ENCODE results near the gene WDR93.

Gene WDR93

DNA sequence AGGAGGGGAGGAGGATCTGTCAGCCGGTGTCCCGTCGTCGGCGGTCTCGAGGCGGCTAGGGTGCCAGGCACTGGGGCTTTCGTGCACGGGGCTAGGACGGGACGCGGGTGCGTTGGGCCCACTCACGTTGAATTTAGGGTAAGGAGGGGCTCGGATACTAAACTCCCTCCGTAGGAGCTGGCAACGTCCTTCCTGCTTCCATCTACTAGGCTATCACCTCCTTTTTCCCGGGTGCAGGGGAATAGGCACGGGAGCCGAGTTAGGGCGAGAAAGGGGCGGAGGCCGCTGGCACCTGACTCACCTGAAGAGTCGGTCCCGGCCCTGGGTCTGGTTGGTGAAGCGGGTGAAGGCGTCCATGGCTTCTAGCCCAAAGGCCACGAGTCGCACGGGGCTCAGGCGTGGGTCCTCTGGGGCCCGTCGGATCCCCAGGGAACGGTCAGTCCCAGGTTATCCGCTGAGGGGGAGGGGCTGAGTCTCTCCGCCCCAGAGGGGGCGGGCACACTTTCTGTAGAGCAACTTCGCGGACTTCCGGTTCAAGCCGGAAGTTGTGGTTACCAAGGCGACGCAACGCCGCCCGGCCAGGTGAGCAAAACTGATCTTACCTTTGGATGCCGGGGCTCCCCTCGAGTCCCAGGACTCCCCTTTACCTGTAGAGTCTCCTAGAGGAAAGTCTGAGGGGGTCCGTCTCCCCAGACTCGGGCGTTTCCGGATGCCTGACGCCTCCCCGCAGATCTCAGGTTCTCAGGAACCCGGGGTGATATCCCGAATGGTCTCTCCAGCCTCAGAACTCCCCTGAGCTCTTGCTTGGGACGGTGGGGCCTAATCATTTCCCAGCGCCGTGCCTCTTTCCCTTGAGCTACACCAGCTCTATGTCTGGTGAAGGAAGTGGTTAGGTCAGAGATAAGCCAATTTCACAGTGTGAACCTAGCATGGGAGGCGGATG is at the start of gene WDR93, which contains the start of gene PEX11A:
Gene WDR93, plus strand, starts transcription at position 536 of the 943 bp plus-strand sequence. CDS start 10,936 bp downstream, outside the sequence.
Gene PEX11A, minus strand, starts transcription at position 479 of the 943 bp plus-strand sequence. Its CDS starts 122 bp downstream, at position 357.
- peak; percentile 93 for DNase-seq (ENCODE audit: low spot score)

DNA sequence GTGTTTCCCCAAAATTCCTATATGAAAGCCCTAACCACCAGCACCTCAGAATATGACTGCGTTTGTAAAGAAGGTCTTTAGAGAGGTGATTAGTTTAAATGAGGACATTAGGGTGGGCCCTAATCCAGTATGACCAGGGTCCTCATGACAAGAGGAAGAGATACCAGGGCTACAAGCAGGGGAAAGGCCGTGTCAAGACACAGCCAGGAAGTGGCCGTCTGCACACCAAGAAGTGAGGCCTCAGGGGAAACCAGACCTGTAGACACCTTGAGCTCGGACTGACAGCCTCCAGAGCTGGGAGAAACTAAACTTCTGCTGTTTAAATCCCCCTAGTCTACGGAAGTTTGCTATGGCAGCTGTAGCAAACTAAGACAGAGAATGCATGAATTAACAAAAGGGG is 49.6 kb upstream of the WDR93 start:
- no peak for DNase-seq (ENCODE audit: low spot score)

DNA sequence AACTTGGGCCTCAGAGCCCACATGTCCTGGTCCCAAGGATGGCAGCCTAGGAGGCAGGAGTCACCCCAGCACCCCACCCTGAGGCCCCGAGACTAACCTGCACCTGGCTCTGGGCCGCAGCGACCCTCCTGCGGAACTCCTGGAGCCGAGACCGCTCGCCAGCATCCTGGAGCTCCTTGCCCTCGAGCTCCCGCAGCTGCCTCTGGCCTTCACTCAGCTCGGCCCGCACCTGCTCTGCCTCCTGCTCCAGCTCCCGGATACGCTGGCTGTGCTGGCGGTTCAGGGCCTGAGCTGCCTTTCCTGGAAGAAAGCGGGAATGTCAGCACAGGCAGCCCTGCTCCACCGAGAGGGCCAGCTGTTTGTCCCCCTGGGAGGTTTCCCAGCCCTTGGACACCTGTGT is 48.5 kb upstream of the WDR93 start:
- no peak for DNase-seq (ENCODE audit: low spot score)

DNA sequence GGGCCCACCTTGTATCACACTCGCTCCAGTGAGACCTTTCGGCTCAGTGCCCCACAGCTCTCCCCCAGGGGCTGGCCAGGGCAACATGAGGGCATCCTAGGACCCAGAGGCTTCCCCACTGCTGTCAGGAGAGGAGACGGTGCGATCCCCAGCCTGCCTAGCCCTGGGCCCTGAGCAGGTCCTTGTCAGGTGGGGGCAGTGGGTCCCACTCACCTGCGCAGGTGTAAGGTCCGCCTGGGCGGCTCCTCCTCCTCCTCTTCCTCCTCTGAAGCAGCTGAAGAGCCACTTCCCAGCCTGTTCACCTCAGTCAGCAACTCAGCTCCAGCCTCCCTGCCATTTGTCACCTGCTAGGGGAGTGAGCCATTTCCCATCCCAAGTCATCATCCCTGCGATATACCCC is 44.9 kb upstream of the WDR93 start:
- no peak for DNase-seq (ENCODE audit: low spot score)

DNA sequence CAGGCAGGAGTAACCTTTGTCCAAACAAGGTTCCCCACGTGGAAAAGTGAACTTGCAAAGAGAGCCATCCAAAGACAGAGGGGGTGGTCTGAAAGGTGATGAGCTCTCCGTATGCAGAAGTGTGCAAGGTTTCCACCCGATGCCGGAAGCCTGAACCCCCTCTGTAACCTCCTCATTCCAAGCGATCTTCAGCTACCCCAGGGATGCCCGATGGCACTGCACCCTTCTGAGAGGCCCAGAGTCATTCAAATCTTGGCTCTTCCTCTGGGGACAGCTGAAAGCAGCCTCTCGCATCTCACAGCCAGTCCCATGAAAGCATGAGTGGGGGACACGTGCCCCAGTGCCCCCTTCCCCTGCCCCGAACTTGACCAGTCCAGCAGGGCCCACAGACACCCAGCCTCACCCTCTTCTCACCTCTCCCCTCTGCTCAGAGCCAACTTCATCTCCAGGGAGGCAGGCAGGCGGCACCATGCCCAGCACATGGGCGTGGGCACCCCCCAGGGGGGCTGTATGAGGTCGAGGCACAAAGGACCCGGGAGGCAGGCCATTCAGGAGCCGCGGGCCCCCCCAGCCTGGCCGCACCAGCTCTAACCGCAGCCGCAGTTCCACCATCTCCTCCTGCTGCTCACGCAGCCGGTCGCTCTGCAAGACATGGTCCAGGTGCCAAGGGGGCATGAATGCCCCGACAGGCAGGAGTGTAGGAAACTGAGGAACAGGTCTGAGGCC is 44.0 kb upstream of the WDR93 start:
- DNase-seq (ENCODE audit: low spot score), result no peak

DNA sequence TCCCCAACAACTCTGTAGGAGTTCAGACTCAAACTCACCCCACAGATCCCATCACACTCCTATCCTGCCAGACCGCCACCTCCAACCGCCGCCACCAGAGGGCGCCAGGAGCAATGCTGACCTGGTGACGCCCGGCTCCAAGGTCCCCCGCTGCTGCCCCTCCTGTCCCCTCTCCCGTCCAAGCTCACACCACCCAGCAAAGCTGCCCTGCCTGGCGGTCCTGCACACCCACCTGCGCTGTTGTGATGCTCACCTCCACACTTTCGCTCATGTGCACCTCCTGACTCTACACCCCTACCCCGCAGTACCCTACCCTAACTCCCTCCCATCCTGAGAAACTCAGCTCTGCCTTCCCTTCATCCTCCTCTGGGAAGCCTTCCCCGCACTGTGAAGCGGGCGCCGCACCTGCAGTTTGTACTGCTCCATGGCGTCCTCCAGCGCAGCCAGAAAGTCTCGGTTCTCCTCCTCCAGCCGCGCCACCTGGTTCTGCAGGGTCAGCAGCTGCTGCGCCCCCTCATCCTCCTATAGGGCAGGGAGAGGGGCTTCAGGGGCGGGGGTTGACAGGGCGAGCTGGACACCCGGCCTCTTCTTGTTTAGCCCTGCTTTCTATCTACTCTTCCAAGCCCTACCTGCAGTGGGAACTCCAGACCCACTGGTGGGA is 43.3 kb upstream of the WDR93 start:
- peak; percentile 96 for DNase-seq (ENCODE audit: low spot score)

DNA sequence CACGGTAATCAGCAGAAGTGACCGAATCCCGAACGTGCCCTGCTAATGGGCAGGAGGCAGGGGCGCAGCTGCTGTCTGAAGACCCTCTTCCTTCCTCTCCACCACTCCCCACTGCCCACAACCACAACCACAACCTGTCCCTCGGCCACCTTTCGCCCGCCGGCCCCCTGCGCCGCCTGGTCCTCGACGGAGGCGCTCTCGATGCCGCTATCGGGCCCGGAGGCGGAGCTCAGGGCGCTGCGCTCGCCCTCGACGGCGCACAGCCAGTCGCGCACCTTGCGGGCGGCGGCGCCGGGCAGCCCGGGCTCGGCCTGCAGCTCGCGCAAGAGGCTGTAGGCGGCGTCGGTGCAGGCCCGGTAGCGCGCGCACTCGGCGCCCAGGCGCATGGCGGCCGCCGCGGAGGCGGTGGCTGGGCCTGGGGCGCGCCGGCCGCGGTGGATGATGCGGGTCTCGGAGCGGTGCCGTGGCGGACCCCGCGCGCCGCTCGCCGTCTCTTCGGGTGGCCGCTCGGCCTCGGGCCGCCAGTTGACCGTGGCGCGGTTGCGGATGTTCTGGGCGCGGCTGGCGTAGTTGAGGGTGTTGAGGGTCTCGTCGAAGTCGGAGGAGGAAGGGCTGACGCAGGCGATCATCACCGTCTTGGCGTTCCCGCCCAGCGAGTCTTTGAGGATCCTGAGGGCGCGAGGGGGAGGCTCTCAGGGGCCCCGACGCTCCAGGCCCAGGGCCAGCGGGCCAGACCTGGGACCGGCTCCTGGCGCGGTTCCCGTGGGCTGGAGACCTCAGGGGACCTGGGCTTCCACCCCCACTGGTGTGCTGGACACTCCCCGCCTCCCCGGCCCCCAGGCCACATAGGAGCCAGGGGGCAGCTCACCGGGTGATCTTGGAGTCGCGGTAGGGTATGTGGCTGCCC is 42.3 kb upstream of the WDR93 start:
- DNase-seq (ENCODE audit: low spot score), result no peak

DNA sequence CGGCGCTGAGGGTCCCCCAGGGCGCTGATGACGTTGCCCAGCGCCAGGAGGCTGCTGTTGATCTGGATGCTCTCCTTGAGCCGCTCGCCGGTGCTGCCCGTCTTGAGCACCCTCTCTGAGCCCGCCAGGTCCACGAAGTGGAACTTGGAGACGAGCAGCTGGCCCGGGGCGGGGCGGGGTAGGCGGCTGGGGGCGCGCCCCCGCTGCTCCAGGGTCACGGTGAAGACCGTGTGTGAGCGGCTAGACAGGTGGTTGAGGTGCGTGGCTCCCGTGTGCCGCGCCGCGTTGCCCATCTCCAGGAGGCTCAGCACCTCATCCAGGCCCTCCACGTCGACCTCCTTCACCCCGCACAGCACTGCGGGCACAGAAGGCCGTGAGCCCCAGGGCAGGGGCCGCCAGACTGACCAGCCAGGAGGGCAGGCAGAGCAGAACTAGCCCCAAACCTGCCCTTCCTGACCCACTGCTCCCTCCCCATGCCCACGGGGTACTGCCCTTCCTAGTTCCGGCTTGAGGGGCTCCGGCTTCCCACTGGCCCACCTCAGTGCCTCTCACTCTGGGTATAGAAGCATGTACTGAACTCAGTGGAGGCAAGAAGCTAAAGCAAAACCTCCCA is 41.5 kb upstream of the WDR93 start:
- no peak for DNase-seq (ENCODE audit: low spot score)

DNA sequence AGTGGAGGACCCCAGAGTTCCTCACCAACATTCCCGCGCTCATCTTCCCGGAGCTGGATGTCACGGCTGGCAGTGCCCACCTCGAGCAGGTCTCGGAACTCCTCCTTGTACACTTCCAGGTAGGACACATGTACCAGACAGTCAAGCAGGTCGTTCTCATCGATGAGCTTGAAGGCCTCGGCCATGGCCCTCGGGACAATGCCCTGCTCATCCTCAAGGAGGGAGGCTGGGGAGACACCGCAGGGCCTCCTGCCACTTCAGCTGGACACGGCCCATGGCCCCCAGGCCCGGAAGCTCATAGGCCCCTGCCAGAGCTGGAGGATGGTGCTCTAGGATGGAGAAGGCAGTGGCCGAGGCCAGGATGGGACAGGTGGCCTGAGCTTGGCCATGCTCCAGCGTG is 40.9 kb upstream of the WDR93 start:
- no peak for DNase-seq (ENCODE audit: low spot score)

DNA sequence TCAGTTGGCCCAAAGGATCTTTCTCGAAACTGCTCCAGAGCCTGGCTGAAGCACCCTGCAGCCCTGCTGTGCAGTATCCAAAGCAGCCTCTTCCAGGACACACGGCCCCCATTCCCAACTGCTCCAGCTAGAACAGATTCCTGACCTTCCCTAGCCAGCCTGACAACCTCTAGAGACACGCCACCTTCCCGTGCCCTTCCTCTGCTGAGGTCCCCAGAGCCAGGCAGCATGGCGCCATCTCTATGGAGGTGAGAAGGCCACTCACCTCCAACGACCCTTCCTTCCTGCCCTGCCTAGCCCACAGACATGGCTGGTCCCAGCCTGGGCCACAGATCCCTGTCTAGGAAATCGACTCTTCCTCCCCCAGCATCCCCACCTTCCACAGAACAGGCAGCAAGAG is 38.5 kb upstream of the WDR93 start:
- DNase-seq (ENCODE audit: low spot score), result no peak

DNA sequence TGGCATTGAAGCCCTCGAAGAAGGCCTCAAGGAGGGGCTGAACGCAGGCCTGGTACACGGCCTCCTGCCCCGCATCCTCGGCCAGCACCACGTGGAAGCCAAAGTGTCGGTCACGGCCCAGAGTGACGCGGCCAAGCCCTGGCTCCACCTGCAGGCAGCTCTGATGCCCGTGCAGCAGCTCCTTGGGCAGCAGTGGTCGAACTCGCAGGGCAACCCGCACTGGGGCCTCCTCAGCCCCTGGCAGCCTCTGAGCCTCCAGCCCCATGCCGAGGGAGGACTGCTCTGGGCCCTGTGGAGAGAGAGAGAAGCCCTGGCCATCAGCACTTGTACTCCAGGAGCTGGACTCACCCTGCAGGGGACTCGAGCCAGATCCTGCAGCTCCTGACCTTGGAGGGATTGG is 37.9 kb upstream of the WDR93 start:
- no peak for DNase-seq (ENCODE audit: low spot score)

DNA sequence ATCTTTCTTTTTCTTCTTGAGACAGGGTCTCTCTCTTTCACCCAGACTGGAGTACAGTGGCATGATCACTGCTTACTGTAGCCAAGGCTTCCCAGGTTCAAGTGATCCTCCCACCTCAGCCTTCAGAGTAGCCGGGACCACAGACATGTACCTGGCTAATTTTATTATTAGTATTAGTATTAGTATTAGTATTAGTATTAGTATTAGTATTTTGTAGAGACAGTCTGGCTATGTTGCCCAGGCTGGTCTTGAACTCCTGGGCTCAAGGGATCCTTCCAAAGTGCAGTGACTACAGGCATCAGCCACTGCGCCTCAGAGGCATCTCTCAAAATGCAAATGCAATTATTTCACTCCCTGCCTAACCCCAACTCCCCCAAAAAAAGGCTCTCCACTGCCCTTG is 37.0 kb upstream of the WDR93 start:
- no peak for DNase-seq (ENCODE audit: low spot score)

DNA sequence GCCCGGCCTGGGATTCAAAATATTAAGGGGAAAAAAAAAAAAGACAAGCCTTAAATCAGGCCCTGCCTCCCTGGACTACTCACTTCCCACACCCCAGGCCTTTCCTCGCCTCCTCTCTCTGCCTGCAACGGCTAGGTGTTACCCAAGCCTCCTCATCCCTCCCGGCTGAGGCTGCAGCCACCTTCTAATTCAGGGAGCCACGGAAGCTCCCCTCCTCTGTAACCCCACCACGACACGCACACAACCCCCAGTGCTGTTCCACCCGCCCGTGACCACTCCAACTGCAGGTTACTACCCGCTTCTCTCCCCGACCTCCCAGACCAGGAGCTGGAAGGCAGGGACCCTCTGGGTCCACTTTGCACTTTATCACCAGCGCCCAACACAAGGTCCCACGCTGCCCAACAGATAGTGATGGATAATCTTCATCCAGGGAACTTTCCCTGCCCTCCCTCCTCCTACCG is 36.3 kb upstream of the WDR93 start:
- no peak for DNase-seq (ENCODE audit: low spot score)

DNA sequence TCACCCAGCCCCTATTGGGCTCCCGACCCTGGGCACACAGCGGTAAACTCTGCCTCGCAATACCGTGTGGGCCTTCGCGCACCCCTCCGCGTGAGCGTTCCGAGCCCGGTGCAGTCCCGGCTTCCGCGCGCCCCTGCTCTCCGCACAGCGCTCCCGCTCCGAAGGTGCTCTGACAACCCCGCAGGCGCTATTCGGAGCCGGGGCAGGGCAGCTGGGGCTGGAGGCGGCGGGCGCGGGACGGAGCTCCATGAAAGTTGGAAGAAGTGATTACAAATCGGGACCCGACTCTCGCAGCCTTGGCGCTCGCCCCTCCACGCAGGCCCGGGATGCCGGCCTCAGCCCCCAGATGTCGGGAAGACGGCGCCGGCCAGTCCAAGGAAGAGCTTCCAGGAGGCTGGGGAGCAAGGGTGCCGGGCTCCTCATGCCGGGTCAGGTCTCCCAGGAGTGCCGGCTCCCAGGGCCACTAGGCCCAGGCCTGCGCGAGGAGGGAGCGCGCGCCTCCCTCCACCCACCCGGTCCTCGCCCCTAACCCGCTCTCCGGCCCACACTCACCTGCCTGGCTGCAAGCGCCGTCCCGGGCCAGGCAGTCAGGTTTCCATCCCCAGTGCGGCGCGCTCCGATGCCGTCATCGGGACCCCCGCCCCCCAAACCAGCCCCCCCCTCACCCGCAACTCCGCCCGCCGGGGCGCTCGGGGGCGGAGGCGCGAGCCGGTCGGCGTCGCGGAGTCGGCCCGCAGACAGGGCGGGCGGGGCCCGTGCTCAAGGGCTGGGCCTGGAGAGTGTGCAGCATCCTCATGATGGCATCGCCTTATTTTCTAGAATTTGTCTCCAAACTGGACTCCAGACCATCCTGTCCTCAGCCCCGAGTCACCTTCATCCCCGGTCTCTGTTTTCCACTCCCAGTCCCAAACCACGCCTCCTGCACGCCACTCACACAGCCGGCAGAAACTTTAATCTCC is 35.5 kb upstream of the WDR93 start, which contains the start of gene KIF7:
Gene KIF7, minus strand, starts transcription at position 621 of the 959 bp plus-strand sequence. CDS start 2,537 bp downstream, outside the sequence.
- DNase-seq (ENCODE audit: low spot score), result peak; percentile 99

DNA sequence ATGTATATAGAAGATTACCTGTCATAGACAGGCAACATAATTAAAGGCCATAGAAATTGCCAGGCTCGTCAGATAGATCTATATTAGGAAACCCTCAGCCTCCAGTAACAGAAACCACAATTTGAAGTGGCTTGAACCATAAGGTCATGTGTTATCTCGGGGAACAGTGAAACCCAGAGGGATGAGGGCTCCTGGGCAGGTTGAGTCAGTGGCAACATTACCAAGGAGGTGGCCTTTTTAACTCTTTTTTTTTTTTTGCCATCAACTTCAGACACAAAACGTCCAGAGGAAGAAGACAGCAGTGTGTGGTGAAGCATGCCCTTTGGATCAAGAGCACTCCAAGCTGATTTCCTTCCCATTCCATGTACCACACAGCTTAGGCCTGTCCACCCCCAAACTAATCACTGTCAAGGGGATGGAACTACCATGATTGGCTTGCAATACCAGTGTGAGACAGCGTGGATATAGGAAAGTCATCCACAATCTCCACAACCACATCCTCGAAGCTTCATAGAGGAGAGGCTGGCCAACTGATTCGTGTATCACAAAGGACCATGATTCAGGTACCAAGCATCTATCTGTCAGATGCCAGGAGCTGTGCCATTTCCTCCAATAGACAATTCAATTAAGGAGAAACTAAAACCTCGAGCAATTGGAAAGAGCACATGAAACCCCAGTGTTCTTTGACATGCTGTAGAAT is 34.3 kb upstream of the WDR93 start:
- DNase-seq (ENCODE audit: low spot score), result no peak

DNA sequence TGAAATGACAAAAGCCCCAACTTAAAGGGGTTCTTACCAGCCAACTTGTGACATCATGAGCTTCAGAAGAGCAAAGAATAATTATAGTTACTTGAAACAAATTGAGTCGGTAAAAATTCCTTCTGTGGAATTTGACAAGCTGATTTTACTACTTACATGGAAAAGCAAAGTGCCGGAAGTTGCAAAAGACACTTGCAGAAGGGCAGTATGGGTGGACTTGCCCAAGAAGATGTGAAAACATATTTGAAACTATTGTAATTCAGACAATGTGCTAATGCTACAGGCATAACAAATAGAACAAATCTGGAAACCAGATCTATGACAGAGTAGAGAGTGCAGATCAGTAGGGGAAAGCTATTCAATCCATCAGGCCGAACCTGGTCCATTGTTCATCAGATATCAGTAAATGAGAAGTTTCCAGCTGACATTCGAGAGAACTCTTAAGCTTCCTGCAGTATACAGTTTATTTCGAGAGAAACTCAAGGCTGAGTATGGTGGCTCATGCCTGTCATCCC is 32.9 kb upstream of the WDR93 start:
- DNase-seq (ENCODE audit: low spot score), result no peak

DNA sequence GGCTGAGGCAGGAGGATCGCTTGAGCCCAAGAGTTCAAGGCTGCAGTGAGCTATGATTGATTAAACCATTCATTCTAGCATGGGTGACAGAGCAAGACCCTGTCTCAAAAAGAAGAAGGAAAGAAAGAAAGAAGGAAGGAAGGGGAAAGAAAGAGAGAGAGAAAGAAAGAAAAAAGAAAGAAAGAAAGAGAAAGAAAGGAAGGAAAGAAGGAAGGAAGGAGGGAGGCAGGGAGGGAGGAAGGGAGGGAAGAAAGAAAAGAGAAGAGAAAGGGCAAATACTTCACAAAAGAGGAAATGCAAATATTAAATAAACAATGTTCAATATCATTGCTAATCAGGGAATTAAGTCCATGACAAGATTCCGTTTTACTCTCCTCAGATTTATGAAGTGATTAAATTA is 31.3 kb upstream of the WDR93 start:
- DNase-seq (ENCODE audit: low spot score), result no peak

DNA sequence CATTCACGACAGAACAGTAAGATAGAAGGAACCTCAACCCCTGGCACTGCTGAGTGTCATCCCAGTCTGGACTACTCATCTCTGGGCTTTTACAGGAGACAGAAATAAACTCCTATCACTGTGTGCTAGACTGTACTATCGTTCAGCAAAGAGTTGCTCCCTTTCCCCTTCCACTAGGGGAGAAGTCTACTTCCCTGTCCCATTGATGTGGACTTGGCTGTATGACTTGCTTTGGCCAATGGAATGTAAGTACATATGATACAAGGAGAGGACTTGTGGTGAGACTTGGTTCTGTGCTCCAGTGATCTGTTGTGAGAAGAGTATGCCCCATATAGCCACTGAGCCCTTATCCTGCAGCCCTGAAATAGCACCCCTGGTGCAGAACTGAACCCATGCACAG is 30.1 kb upstream of the WDR93 start:
- no peak for DNase-seq (ENCODE audit: low spot score)
